Mesothelial cell of epicardium (in vitro differentiated cells): ENCODE measurements around the gene WIF1. TPM values are rescaled to one million over a fixed set of nuclear protein-coding genes. Genes with fewer than 3 reads are reported as not detected.

Experiments
- DNase-seq, 2 experiments: peaks; one replicate each; pipeline ENCODE4 v3.0.0; 2021; ENCODE audit warnings: low spot score in 2 of 2; ENCODE audit not compliant: unreplicated experiment in 2 of 2
- H3K27ac Mint-ChIP-seq: 2 replicates; pipeline ENCODE4 v1.8.0; 2021; ENCODE audit warnings: mixed read lengths
- H3K27me3 Mint-ChIP-seq: 2 replicates; pipeline ENCODE4 v1.8.0; 2021; ENCODE audit warnings: low read depth, mixed read lengths
- H3K36me3 Mint-ChIP-seq: 2 replicates; pipeline ENCODE4 v1.8.0; 2021; ENCODE audit warnings: mixed read lengths
- H3K4me1 Mint-ChIP-seq: 2 replicates; pipeline ENCODE4 v1.8.0; 2021; ENCODE audit warnings: mixed read lengths
- H3K4me3 Mint-ChIP-seq: 2 replicates; pipeline ENCODE4 v1.8.0; 2021; ENCODE audit warnings: mild to moderate bottlenecking, moderate library complexity, mixed read lengths
- H3K9me3 Mint-ChIP-seq: 2 replicates; pipeline ENCODE4 v1.8.0; 2021; ENCODE audit warnings: mixed read lengths
- CTCF ChIP-seq: fragments of 200-600 bp; sonication (generic); IDR thresholded peaks from one replicate; pipeline ENCODE4 v1.5.0; 2021; ENCODE audit warnings: antibody characterized with exemption; ENCODE audit not compliant: unreplicated experiment
- total RNA-seq: library from RNA; stranded (reverse); gene quantifications from 3 replicates; pipeline ENCODE4 v1.2.1, GENCODE V29; 2021

WIF1 gene
- total RNA-seq, 1 donor from 2014 or later = 23.4 TPM

GRCh38 chr12:65164244-65164643 lies 43.1 kb upstream of the WIF1 start:
- TF ChIP-seq CTCF = no peak
- no peaks in the 10 kb centered on the region for H3K36me3 Mint-ChIP-seq
- no peak for DNase-seq
- no peak overlapping the region for H3K27ac Mint-ChIP-seq
- H3K27me3 Mint-ChIP-seq = peaks cover 11% of the 10 kb centered on the region
- H3K4me3 Mint-ChIP-seq = no peak overlapping the region
- no peaks in the 10 kb centered on the region for H3K9me3 Mint-ChIP-seq
- H3K4me1 Mint-ChIP-seq = peaks cover 6% of the 10 kb centered on the region

DNA sequence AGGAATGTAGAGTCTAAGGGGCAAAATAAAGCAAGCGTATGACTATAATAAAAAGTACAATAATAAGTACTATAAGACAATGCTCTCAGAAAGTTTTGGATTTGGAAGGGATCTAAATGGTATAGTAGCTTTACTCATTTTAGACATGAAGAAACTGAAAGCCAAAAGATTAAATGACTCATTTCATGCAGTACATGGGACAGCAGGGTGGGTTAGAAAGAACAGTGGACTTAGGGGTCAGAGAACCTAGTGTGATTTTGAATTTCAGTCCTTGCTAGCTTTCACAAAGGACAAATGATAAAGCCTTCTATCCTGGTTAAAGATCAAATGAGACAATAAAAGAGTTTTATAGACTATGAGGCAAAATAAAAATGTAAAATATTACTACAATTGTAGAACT lies 41.5 kb upstream of the WIF1 start:
- H3K4me1 Mint-ChIP-seq = no peaks in the 10 kb centered on the region

DNA sequence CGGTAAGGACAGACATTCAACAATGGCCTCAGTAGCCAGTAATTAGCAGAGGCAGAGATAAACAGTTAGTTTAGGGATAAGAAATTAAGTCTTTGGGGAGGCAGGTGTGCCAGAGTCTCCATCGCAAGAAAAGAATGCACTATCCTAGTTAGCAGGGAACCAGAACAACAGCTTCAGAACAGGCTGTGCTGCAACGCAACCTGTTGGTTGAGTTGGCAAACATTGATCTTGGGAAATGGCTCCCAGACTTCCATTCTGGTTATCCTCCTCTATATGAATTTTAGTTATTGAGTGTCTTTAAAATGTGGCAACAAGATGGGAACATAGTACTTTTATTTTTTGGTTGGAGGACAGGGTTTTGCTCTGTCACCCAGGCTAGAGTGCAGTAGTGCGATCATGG lies 36.0 kb upstream of the WIF1 start:
- H3K36me3 Mint-ChIP-seq = no peaks in the 10 kb centered on the region
- TF ChIP-seq CTCF = no peak
- H3K9me3 Mint-ChIP-seq = no peaks in the 10 kb centered on the region
- H3K27ac Mint-ChIP-seq = no peak overlapping the region
- H3K4me3 Mint-ChIP-seq = no peak overlapping the region
- DNase-seq = no peak
- peaks cover under 1% of the 10 kb centered on the region for H3K4me1 Mint-ChIP-seq
- H3K27me3 Mint-ChIP-seq = peaks cover 8% of the 10 kb centered on the region

More for the DNA sequence above, 41.5 kb upstream of the WIF1 start:
- Mint-ChIP-seq H3K27ac (no peak overlapping the region), H3K27me3 (peaks cover 11% of the 10 kb centered on the region), H3K36me3 (no peaks in the 10 kb centered on the region), H3K4me3 (no peak overlapping the region), H3K9me3 (no peaks in the 10 kb centered on the region)
- TF ChIP-seq CTCF = no peak
- no peak for DNase-seq

DNA sequence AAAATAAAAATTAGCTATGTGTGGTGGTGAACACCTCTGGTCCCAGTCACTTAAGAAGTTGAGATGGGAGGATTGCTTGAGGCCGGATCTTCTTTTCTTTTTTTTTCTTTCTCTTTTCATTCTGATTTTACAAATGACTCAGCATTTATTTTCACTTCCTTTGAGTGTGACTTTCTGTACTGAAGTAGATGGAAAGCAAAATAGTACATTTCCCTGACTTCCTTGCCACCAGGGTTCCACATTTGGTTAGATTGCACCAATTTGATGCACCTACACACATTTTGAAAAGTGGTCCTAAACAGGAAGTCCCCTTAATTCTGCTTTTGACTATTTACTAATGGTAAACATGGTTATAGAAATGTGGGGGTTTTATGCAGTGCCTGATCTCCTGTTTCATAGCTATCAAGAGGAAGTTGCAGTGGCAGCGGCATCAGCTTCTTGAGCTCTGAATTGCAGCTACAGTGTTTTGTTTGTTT lies 35.3 kb upstream of the WIF1 start:
- no peak for TF ChIP-seq CTCF
- DNase-seq = no peak
- Mint-ChIP-seq H3K4me1 (peaks cover 3% of the 10 kb centered on the region), H3K4me3 (no peak overlapping the region), H3K27ac (no peak overlapping the region), H3K9me3 (no peaks in the 10 kb centered on the region), H3K36me3 (no peaks in the 10 kb centered on the region), H3K27me3 (peaks cover 8% of the 10 kb centered on the region)

DNA sequence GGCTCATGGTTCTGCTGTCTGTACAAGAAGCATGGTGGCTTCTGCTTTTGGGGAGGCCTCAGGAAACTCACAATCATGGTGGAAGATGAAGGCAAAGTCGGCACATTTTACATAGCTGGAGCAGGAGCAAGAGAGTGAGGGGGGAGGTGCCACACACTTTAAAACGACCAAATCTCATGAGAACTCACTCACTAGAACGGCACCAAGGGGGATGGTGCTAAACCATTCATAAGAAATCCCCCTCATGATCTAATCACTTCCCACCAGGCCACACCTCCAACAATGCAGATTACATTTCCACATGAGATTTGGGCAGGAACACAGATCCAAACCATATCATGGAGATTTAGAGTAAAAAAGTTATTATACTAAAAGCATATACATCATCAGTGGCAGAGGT lies 34.7 kb upstream of the WIF1 start:
- Mint-ChIP-seq H3K9me3 (no peaks in the 10 kb centered on the region), H3K27ac (no peak overlapping the region), H3K4me3 (no peak overlapping the region), H3K36me3 (no peaks in the 10 kb centered on the region), H3K4me1 (peaks cover 3% of the 10 kb centered on the region), H3K27me3 (peaks cover 8% of the 10 kb centered on the region)
- no peak for TF ChIP-seq CTCF
- no peak for DNase-seq

GRCh38 chr12:65152596-65152995 lies 31.5 kb upstream of the WIF1 start:
- no peaks in the 10 kb centered on the region for H3K36me3 Mint-ChIP-seq
- H3K4me3 Mint-ChIP-seq = no peak overlapping the region
- H3K4me1 Mint-ChIP-seq = peaks cover 3% of the 10 kb centered on the region
- no peak for DNase-seq
- H3K9me3 Mint-ChIP-seq = no peaks in the 10 kb centered on the region
- H3K27ac Mint-ChIP-seq = no peak overlapping the region
- TF ChIP-seq CTCF = no peak
- H3K27me3 Mint-ChIP-seq = no peaks in the 10 kb centered on the region
